GM12891 (cell line): ENCODE data around the gene SORBS1.

Experiments used
- POLR2A ChIP-seq: IDR thresholded peaks from 2 replicates; pipeline ENCODE4 v1.6.1; 2011; ENCODE audit warnings: low read depth, low read length, control low read depth
- POLR2AphosphoS5 ChIP-seq: IDR thresholded peaks from 2 replicates; pipeline ENCODE4 v1.6.1; 2011; ENCODE audit warnings: low read depth, low read length, control low read depth
- TAF1 ChIP-seq: IDR thresholded peaks from 2 replicates; pipeline ENCODE4 v1.6.1; 2011; ENCODE audit warnings: low read depth, low read length, control low read depth

GRCh38 chr10:95350830-95351228 is 210.3 kb downstream of the SORBS1 start:
- no peak for TF ChIP-seq TAF1
- no peak for TF ChIP-seq POLR2A
- no peak for TF ChIP-seq POLR2AphosphoS5
